Mesothelial cell of epicardium (in vitro differentiated cells): ENCODE results near the gene TAX1BP1. TPM values are rescaled to one million over a fixed set of nuclear protein-coding genes. Genes with fewer than 3 reads are reported as not detected.
A peak's percentile ranks its signal among the peaks of the same experiment; 100 is the strongest.
"Not testable (repeated sequence)": the region's sequence is repeated elsewhere in the genome, so short reads cannot be mapped to it uniquely, and the experiment has no call there.

Source experiments
- DNase-seq, 2 experiments: peaks; one replicate each; pipeline ENCODE4 v3.0.0; 2021; ENCODE audit warnings: low spot score in 2 of 2; ENCODE audit not compliant: unreplicated experiment in 2 of 2
- H3K27ac Mint-ChIP-seq: 2 replicates; pipeline ENCODE4 v1.8.0; 2021; ENCODE audit warnings: mixed read lengths
- H3K27me3 Mint-ChIP-seq: 2 replicates; pipeline ENCODE4 v1.8.0; 2021; ENCODE audit warnings: low read depth, mixed read lengths
- H3K36me3 Mint-ChIP-seq: 2 replicates; pipeline ENCODE4 v1.8.0; 2021; ENCODE audit warnings: mixed read lengths
- H3K4me1 Mint-ChIP-seq: 2 replicates; pipeline ENCODE4 v1.8.0; 2021; ENCODE audit warnings: mixed read lengths
- H3K4me3 Mint-ChIP-seq: 2 replicates; pipeline ENCODE4 v1.8.0; 2021; ENCODE audit warnings: mild to moderate bottlenecking, moderate library complexity, mixed read lengths
- H3K9me3 Mint-ChIP-seq: 2 replicates; pipeline ENCODE4 v1.8.0; 2021; ENCODE audit warnings: mixed read lengths
- total RNA-seq: library from RNA; stranded (reverse); gene quantifications from 3 replicates; pipeline ENCODE4 v1.2.1, GENCODE V29; 2021
- TF ChIP-seq, protein P1 (sequence below): fragments of 200-600 bp; sonication (generic); IDR thresholded peaks from one replicate; pipeline ENCODE4 v1.5.0; 2021; ENCODE audit warnings: antibody characterized with exemption; ENCODE audit not compliant: unreplicated experiment

The TAX1BP1 gene
- total RNA-seq, 1 donor from 2014 or later: 89.8 TPM

DNA sequence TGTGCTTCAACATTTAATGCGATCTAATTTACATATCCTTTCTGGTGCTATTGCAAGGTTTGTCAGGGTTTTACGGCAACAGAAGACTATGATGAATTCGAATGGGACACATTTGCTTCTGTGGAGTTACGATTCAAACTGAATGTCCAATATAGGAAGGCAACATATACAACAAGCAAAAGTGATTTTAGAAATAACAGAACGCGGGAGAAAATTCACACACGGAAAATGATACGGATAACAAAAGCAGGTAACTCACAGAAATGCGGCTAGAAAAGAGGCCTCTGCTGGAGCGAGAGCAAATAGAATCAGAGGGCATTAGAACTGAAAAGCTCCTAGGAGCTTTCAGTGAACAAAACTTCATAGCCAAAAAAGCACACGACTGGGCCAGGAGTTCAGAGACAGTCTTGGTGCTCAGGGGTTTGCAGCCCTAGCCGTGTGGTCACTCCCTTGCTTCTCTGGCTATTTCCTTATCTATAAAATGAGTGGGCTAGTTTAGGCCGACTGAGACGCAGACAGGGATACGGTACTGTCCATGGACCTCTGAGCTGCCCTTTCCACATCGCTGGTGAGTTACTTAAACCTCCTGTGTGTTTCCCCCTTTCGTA, 557 bp upstream of the TAX1BP1 start:
- Mint-ChIP-seq H3K4me3 (peak overlapping the region; percentile 83), H3K4me1 (peaks cover 58% of the 10 kb centered on the region), H3K9me3 (no peaks in the 10 kb centered on the region), H3K27me3 (no peaks in the 10 kb centered on the region), H3K27ac (peak overlapping the region; percentile 99), H3K36me3 (no peaks in the 10 kb centered on the region)
- TF ChIP-seq, protein P1, sequence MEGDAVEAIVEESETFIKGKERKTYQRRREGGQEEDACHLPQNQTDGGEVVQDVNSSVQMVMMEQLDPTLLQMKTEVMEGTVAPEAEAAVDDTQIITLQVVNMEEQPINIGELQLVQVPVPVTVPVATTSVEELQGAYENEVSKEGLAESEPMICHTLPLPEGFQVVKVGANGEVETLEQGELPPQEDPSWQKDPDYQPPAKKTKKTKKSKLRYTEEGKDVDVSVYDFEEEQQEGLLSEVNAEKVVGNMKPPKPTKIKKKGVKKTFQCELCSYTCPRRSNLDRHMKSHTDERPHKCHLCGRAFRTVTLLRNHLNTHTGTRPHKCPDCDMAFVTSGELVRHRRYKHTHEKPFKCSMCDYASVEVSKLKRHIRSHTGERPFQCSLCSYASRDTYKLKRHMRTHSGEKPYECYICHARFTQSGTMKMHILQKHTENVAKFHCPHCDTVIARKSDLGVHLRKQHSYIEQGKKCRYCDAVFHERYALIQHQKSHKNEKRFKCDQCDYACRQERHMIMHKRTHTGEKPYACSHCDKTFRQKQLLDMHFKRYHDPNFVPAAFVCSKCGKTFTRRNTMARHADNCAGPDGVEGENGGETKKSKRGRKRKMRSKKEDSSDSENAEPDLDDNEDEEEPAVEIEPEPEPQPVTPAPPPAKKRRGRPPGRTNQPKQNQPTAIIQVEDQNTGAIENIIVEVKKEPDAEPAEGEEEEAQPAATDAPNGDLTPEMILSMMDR: no peak
- DNase-seq: no peak

DNA sequence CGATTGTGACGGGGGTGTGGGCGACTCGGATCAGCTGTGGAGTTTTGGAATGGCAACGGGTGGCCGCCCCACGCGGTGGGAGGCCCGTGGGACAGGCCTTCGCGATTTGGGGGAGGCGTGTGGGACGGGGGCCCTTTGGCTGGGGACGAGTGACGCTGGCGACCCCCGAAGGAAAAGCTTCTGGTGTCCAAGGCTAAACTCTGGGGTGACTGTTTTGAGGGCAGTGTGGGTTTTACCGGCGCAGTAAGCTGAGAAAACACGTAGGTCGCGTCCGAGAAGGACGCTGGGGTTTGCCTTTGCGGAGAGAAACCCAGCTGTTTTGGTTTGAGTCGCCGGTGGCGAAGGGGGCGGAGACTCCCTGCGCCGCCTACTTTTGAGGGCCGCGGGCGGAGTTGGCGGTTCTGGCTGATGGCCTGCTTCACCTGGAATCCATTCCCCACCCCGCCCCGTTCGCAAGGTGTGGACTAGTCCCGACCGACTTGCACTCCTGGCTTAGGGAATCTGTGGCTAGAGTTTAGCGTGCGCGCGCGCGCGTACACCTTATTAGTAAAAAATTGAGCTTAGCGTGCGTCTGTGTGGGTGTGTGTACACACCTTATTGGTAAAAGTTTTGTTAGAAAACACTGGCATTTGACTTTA, 606 bp downstream of the TAX1BP1 start:
- Mint-ChIP-seq H3K9me3 (no peaks in the 10 kb centered on the region), H3K27ac (peak overlapping the region; percentile 99), H3K4me1 (peaks cover 57% of the 10 kb centered on the region), H3K36me3 (no peaks in the 10 kb centered on the region), H3K4me3 (peak overlapping the region; percentile 83), H3K27me3 (no peaks in the 10 kb centered on the region)
- TF ChIP-seq, protein P1: no peak
- peak; percentile 78 to 91 for DNase-seq

DNA sequence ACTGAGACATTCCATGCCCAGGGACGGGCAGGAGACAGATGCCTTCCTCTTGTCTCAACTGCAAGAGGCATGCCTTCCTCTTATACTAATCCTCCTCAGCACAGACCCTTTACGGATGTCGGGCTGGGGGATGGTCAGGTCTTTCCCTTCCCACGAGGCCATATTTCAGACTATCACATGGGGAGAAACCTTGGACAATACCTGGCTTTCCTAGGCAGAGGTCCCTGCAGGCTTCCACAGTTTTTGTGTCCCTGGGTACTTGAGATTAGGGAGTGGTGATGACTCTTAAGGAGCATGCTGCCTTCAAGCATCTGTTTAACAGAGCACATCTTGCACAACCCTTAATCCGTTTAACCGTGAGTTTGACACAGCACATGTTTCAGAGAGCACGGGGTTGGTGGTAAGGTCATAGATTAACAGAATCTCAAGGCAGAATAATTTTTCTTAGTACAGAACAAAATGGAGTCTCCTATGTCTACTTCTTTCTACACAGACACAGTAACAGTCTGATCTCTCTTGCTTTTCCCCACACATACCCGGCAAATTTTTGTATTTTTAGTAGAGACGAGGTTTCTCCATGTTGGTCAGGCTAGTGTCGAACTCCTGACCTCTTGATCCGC, 2.2 kb downstream of the TAX1BP1 start:
- Mint-ChIP-seq H3K4me1 (peaks cover 54% of the 10 kb centered on the region), H3K4me3 (peak overlapping the region; percentile 83), H3K27ac (peak overlapping the region; percentile 99)
- H3K27me3 Mint-ChIP-seq, H3K36me3 Mint-ChIP-seq, DNase-seq, H3K9me3 Mint-ChIP-seq: not testable (repeated sequence)

DNA sequence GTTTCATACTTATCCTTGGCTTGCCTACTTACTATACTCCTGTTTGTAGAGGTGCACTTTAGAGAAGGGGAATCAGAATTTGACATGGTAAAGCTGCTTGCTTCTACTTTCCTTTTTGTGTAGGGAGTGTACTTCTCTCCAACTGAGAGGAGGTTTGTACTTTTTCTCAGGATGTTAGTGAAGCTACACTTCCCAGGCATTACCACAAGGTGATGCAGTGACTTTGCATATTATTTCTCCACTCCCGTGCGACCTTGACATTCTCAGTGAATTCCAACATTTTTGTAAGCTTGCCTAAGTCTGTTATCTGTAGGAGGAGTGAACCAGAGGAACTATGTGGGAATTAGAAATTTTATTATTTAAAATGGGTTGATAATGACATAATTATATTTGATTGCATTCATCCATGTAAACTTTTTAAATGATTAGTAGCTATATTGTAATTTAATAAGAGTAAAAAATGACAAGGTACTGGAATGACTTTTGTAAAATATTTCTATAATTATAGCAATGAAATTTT, 5.2 kb downstream of the TAX1BP1 start:
- Mint-ChIP-seq H3K27me3 (no peaks in the 10 kb centered on the region), H3K4me3 (no peak overlapping the region), H3K4me1 (peaks cover 40% of the 10 kb centered on the region), H3K27ac (peak overlapping the region; percentile 96), H3K9me3 (no peaks in the 10 kb centered on the region), H3K36me3 (peaks cover 11% of the 10 kb centered on the region)
- DNase-seq: no peak
- TF ChIP-seq, protein P1: peak; percentile 71

DNA sequence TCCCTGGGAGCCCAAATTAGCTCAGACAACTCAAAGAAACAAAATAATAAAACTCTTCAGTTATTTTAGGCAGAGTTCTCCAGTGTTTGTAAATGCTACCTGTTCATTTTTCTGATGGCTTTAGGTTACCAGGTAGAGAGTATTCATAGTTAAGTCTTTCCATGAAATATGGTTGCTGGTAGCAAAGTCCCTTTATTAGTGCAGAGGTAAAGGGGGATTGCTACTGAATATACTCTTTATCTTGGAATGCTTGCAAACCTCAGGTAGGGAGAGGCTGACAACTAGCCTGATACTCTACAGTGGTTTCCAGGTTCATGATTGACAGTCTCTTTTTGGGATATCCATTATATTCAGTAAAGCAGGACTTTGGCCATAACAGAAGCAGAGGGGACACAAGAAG, 6.5 kb downstream of the TAX1BP1 start:
- peaks cover 16% of the 10 kb centered on the region for H3K36me3 Mint-ChIP-seq
- H3K9me3 Mint-ChIP-seq: no peaks in the 10 kb centered on the region
- peaks cover 34% of the 10 kb centered on the region for H3K4me1 Mint-ChIP-seq
- no peak overlapping the region for H3K4me3 Mint-ChIP-seq
- H3K27me3 Mint-ChIP-seq: no peaks in the 10 kb centered on the region
- no peak for DNase-seq
- H3K27ac Mint-ChIP-seq: peak overlapping the region; percentile 44
- TF ChIP-seq, protein P1: no peak

DNA sequence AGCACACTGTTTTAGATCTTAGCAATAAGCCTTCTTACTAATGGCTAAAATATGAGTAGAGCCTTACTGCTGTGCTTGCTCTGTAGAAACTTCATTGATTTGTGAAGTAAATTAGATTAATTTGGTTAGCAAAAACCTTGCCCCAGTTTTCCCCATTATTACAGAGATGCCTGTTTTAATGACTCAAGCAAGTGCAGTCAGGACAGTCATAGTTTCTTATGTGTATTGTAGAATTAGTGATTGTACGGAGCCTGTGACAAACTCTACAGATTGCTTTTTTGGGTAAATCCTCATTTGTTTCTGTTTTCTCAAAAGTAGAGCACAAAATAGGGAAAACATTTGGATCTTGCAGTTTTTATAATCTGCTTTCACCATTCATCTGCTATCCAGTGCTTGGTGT, 7.0 kb downstream of the TAX1BP1 start:
- no peaks in the 10 kb centered on the region for H3K9me3 Mint-ChIP-seq
- no peaks in the 10 kb centered on the region for H3K27me3 Mint-ChIP-seq
- H3K27ac Mint-ChIP-seq: no peak overlapping the region
- TF ChIP-seq, protein P1: no peak
- no peak for DNase-seq
- H3K4me1 Mint-ChIP-seq: peaks cover 30% of the 10 kb centered on the region
- peaks cover 19% of the 10 kb centered on the region for H3K36me3 Mint-ChIP-seq
- H3K4me3 Mint-ChIP-seq: no peak overlapping the region
